ENCODE results near the gene CEACAM21.

CEACAM21 gene

DNA sequence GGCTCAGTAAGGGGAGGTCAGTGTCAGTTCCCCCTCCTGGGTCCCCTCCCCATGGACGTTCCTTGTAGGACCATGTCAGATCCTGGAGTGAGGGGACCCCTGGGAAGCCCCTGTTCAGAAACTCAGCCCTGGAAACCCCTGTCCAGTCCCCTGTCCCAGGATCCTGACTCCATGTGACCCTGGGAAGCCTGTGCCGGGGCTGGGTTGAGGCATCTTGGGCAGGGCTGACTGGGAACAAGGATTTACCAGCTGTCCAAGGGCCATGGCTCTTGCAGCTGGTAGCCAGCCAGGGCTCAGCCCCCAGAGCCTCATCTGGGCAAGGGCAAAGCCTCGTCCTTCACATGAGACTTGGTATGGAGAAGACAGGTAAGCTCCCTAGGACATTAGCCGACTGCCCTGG is 25.8 kb downstream of the CEACAM21 start:
- H3K27me3 ChIP-seq (ENCODE audit: insufficient read depth, low read depth), result peaks cover 80% of the 10 kb centered on the region
- peaks cover 7% of the 10 kb centered on the region for H3K4me1 ChIP-seq (ENCODE audit: low read depth, poor library complexity, severe bottlenecking)
- TF ChIP-seq, protein P1, sequence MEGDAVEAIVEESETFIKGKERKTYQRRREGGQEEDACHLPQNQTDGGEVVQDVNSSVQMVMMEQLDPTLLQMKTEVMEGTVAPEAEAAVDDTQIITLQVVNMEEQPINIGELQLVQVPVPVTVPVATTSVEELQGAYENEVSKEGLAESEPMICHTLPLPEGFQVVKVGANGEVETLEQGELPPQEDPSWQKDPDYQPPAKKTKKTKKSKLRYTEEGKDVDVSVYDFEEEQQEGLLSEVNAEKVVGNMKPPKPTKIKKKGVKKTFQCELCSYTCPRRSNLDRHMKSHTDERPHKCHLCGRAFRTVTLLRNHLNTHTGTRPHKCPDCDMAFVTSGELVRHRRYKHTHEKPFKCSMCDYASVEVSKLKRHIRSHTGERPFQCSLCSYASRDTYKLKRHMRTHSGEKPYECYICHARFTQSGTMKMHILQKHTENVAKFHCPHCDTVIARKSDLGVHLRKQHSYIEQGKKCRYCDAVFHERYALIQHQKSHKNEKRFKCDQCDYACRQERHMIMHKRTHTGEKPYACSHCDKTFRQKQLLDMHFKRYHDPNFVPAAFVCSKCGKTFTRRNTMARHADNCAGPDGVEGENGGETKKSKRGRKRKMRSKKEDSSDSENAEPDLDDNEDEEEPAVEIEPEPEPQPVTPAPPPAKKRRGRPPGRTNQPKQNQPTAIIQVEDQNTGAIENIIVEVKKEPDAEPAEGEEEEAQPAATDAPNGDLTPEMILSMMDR (conservative IDR thresholded peaks at IDR 0.05; ENCODE audit: low read depth, low read length), result no peak
- H3K79me2 ChIP-seq (ENCODE audit: insufficient read depth, low read depth), result no peaks in the 10 kb centered on the region
- no peak overlapping the region for H3K27ac ChIP-seq
- no peaks in the 10 kb centered on the region for H3K36me3 ChIP-seq (ENCODE audit: insufficient read depth)
- no peak overlapping the region for H3K4me2 ChIP-seq
- no peak overlapping the region for H3K4me3 ChIP-seq (IDR thresholded peaks at IDR 0.05; ENCODE audit: insufficient read depth, low read depth, low read length)
- no peak overlapping the region for H3K9ac ChIP-seq
- H2AFZ ChIP-seq (ENCODE audit: low read depth), result no peak overlapping the region
- no peaks in the 10 kb centered on the region for H4K20me1 ChIP-seq (ENCODE audit: insufficient read depth)

DNA sequence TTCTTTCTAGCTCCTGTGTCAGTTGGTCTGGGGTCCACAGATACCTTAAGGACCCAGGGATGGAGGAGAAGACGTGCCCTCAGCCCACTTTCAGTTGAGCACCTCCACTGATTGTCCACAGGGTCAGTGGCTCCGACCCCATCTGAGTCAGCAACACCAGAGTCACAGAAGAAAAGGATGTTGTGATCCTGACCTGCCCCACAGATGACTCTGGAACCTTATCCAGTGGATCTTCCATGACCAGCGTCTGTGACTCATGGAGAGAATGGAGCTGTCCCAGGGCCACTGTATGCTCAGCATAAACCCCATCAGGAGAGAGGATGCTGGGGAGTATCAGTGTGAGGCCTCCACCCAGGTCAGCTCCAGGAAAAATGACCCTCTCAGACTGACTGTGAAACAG is 28.9 kb downstream of the CEACAM21 start:
- TF ChIP-seq, protein P1 (conservative IDR thresholded peaks at IDR 0.05; ENCODE audit: low read depth, low read length), result no peak
- Histone ChIP-seq H3K27me3 (ENCODE audit: insufficient read depth, low read depth) (peaks cover 75% of the 10 kb centered on the region), H3K79me2 (ENCODE audit: insufficient read depth, low read depth) (no peaks in the 10 kb centered on the region), H3K36me3 (ENCODE audit: insufficient read depth) (no peaks in the 10 kb centered on the region), H2AFZ (ENCODE audit: low read depth) (no peak overlapping the region), H3K4me2 (no peak overlapping the region), H3K9ac (no peak overlapping the region), H3K4me1 (ENCODE audit: low read depth, poor library complexity, severe bottlenecking) (no peaks in the 10 kb centered on the region), H4K20me1 (ENCODE audit: insufficient read depth) (no peaks in the 10 kb centered on the region), H3K27ac (no peak overlapping the region), H3K4me3 (IDR thresholded peaks at IDR 0.05; ENCODE audit: insufficient read depth, low read depth, low read length) (no peak overlapping the region)

GRCh38 chr19:41606215-41606837 is 30.4 kb downstream of the CEACAM21 start:
- no peaks in the 10 kb centered on the region for H4K20me1 ChIP-seq (ENCODE audit: insufficient read depth)
- H3K27ac ChIP-seq, result no peak overlapping the region
- no peaks in the 10 kb centered on the region for H3K4me1 ChIP-seq (ENCODE audit: low read depth, poor library complexity, severe bottlenecking)
- no peak overlapping the region for H3K9ac ChIP-seq
- H3K36me3 ChIP-seq (ENCODE audit: insufficient read depth), result no peaks in the 10 kb centered on the region
- peaks cover 70% of the 10 kb centered on the region for H3K27me3 ChIP-seq (ENCODE audit: insufficient read depth, low read depth)
- no peak overlapping the region for H3K4me2 ChIP-seq
- TF ChIP-seq, protein P1 (conservative IDR thresholded peaks at IDR 0.05; ENCODE audit: low read depth, low read length), result no peak
- H2AFZ ChIP-seq (ENCODE audit: low read depth), result no peak overlapping the region
- no peaks in the 10 kb centered on the region for H3K79me2 ChIP-seq (ENCODE audit: insufficient read depth, low read depth)
- H3K4me3 ChIP-seq (IDR thresholded peaks at IDR 0.05; ENCODE audit: insufficient read depth, low read depth, low read length), result no peak overlapping the region

DNA sequence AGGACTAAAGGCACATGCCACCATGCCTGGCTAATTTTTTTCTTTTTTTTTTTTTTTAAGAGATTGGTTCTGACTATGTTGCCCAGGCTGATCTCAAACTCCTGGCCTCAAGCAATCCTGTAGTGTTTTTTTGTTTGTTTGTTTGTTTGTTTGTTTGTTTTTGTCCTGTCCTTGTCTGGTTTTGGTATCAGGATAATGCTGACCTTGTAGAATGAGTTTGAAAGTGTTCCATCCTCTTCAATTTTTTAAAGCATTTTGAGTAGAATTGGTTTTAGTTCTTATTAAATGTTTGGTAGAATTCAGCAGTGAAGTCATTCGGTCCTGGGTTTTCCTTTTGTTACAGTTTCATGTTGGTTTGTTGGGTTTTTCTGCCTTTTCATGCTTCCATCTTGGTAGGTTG is 31.7 kb downstream of the CEACAM21 start:
- Histone ChIP-seq H3K4me2 (no peak overlapping the region), H2AFZ (ENCODE audit: low read depth) (no peak overlapping the region), H3K79me2 (ENCODE audit: insufficient read depth, low read depth) (no peaks in the 10 kb centered on the region), H3K9ac (no peak overlapping the region), H3K4me1 (ENCODE audit: low read depth, poor library complexity, severe bottlenecking) (no peaks in the 10 kb centered on the region), H3K27ac (no peak overlapping the region), H4K20me1 (ENCODE audit: insufficient read depth) (no peaks in the 10 kb centered on the region), H3K36me3 (ENCODE audit: insufficient read depth) (no peaks in the 10 kb centered on the region), H3K27me3 (ENCODE audit: insufficient read depth, low read depth) (peaks cover 59% of the 10 kb centered on the region), H3K4me3 (IDR thresholded peaks at IDR 0.05; ENCODE audit: insufficient read depth, low read depth, low read length) (no peak overlapping the region)
- TF ChIP-seq, protein P1 (conservative IDR thresholded peaks at IDR 0.05; ENCODE audit: low read depth, low read length), result no peak
